HG03342 (cell line): ENCODE measurements around the gene TMEM255B.
"Not testable (repeated sequence)": the region's sequence is repeated elsewhere in the genome, so short reads cannot be mapped to it uniquely, and the experiment has no call there.

Experiments used
- ATAC-seq: cut with Tn5 transposase; IDR thresholded peaks from one replicate; pipeline ENCODE4 v1.9.1; 2021; ENCODE audit warnings: mild to moderate bottlenecking, moderate library complexity; ENCODE audit not compliant: unreplicated experiment

The TMEM255B gene

DNA sequence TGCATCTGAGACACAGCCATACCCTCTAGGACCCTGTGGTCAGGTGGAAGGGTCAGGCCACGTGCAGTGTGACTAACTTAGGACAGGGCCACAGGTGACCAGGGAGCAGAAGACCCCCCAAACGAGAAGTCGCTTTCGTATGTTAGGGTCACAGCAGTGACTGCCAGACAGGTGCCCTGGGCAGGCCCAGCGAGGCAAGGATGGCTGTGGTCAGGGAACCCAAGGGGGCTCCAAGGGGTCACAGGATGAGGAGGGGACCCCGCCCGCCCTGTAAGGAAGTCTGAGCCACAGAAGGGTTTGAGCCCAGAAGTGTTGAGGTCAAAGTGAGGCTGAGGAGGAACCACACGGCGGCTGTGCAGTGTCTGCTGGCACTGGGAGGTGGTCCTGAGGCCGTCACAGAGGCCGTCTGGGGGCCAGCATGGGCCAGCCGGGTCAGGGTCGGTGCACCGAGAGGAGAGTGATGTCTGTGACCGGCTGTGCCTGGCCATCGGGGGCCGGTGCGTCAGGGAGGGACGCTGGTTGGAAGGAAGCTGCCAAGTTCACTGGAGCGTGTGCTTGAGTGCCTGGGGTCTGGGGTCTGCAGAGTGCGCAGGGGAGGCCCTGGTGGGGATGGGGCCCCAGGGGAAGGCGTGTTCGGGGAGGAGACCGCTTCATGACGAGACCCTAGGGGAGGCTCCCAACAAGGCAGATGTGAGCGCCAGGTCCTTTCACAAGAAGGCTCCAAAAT lies 24.8 kb upstream of the TMEM255B start:
- ATAC-seq, result no peak

DNA sequence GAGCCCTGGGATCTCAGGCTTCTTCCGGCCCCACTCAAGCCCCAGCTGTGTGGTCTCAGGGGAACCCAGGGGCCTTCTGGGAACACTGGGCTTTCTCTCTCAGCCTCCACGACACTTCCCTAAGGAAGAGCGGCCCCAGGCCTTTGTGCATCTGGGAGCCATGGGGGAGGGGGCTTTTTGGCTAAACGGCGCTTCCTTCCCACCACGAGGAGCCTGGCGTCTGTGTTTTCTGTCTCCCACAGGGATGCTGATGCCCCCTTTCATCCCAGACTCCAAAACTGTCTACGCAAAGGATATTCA lies 24.2 kb upstream of the TMEM255B start:
- no peak for ATAC-seq

- no peak for ATAC-seq
These were observed 23.8 kb upstream of the TMEM255B start for GRCh38 chr13:113735194-113735593.

- no peak for ATAC-seq
These were observed 23.3 kb upstream of the TMEM255B start for GRCh38 chr13:113735750-113736149.

- ATAC-seq, result no peak
These were observed 22.7 kb upstream of the TMEM255B start for GRCh38 chr13:113736258-113736731.

DNA sequence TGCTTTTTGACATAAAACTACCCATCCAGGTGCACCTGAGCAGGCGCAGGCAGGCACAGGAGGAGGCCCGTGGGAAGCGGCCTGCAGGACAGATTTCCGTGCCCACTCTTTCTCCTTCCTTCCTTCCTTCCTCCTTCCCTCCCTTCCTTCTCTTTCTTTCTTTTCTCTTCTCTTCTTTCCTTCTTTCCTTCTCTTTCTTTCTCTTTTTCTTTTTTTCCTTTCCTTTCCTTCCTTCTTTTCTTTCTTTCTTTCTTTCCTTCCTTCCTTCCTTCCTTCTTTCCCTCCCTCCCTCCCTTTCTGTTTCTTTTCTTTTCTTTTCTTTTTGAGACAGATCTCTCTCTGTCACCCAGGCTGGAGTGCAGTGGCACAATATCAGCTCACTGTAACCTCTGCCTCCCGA lies 21.2 kb upstream of the TMEM255B start:
- no peak for ATAC-seq

GRCh38 chr13:113739527-113740285 lies 19.3 kb upstream of the TMEM255B start:
- ATAC-seq, result no peak

GRCh38 chr13:113740286-113740556 lies 18.8 kb upstream of the TMEM255B start:
- no peak for ATAC-seq

DNA sequence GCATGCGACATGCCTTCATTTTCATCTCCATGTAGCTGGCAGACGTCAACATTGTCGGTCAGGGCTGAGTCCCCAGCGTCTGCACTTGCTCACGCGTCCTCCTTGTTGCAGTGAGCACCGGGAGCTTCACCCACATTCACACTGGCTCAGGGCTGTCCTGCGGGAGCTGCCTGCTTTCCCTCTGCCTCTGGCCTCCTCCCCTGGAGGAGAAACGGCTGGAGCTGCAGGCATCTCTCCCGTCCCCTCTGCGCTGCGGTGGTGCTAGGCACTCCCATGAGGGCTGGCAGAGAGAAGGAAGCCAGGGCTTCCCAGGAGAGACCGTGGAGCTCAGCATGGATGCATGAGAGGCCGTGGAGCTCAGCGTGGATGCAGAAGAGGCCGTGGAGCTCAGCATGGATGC lies 18.4 kb upstream of the TMEM255B start:
- ATAC-seq, result no peak

GRCh38 chr13:113741191-113741668 lies 17.8 kb upstream of the TMEM255B start:
- ATAC-seq, result no peak

DNA sequence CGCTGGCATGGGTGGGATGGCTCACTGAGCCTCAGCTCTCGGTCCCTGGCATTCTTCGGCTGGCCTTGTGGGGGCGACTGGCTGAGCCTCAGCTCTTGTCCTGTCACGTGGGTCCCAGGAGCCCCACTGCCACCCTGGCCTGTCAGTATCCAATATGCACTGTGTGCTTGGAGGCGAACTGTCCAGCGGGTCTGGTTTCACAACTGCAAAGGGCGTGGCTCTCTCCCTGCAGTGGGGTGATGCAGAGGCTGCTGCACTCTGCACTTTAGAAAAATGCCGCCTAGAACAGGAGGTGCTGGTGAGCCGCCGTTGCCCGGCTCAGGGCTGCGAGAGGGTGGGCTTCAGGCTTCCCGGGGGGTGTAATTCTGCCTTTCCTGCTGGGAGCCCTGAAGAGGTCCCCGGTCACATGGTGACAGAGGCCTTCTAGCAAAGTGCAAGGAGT lies 17.0 kb upstream of the TMEM255B start:
- no peak for ATAC-seq

GRCh38 chr13:113742445-113743120 lies 16.4 kb upstream of the TMEM255B start:
- ATAC-seq, result no peak

DNA sequence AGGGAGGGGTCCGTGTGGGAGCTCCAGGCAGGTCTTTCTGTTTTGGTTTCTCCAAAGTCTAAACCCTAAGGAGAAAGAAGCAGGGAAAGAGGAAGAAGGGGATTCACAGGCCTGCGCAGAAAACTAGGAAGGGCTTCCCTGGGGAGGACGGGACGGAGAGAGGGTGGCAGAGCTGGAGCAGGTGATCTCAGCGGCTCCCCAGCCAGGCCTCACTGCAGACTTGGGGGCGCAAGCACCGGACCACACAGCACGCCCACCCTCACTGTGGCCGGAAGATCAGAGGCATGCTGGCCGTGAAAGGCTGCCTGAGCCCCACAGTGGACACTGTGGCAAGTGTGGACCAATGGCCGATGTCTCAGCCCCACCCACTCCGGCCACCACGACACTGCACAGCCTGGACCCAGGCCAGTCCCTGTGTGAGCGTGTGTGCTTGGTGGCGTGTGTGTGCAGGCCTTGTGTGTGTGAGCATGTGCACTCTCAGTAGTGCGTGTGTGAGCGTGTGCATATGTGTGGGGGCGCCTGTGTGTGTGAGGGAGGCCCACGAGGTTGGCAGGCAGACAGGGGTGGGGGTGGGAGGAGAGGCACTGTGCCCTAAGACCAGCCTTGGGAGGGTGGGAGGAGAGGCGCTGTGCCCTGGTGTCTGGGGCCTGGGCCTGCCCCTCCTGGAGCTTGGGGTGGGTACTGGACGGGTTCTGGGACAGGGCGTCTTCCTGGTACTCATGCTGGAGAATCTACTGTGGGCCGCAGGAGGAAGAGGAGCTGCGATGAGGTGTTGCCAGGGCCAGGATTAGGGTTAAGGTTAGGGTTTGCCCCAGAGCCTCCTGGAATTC lies 15.4 kb upstream of the TMEM255B start:
- ATAC-seq, result no peak

GRCh38 chr13:113744197-113745000 lies 14.6 kb upstream of the TMEM255B start:
- no peak for ATAC-seq

DNA sequence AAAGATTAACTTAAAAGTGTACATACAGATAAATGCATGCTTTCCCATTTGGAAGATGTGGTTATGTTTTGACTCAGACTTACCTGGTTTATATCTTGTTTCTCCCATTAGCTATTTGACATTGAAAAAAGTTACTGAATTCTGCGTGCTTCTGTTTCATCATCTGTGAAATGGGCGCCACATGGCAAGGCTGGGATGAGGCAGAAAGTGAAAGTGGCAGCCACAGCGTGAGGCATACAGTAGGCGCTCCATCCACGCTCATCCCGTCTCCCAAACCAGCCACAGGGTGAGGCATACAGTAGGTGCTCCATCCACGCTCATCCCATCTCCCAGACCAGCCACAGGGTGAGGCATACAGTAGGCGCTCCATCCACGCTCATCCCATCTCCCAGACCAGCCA lies 14.0 kb upstream of the TMEM255B start:
- ATAC-seq, result no peak

DNA sequence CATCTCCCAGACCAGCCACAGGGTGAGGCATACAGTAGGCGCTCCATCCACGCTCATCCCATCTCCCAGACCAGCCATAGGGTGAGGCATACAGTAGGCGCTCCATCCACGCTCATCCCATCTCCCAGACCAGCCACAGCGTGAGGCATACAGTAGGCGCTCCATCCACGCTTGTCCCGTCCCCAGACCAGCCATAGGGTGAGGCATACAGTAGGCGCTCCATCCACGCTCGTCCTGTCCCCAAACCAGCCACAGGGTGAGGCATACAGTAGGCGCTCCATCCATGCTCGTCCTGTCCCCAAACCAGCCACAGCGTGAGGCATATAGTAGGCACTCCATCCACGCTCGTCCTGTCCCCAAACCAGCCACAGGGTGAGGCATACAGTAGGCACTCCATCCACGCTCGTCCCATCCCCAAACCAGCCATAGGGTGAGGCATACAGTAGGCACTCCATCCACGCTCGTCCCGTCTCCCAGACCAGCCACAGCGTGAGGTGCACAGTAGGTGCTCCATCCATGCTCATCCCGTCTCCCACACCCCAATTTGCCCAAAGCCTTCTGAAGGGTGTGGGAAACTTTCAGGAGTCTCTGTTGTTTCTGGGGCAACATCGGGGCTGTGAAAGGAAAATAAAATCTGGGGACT lies 13.4 kb upstream of the TMEM255B start:
- not testable (repeated sequence) for ATAC-seq

DNA sequence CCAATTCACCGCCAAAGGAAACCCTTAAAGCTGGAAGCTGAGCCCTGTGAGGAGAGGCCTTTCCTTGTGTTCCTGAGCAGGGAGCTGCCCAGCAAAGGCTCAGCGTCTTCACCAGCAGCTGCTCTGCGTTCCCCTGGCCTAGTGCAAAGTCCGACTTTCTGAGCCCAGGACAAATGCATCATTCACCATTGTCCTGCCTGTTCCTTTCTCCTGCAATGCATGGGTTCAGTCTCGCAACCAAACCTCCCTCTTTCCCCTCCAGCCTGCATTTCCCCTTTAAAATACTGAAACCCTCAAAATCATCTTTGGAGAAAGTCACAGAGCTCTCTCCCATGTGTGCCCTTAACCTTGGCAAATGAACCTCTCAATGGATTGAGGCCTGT lies 12.9 kb upstream of the TMEM255B start:
- no peak for ATAC-seq

DNA sequence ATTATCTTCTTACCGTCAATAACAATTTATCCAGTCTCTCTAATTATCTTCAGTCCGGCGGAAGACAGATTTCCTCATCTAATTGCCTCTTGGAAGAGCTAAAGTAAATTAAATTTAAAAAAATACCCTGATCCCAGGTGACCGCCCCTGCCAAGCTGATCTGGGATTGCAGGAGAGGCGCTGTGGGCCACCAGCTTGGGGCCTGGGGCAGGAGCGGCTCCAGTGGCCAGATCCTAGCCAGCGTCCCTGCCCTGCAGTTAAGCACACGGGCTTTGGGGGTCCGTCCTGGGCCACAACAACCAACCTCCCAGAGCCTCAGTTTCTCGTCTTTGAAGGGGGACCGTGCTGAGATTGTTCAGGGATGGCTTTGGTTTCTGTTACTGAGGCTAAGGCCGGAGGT lies 12.4 kb upstream of the TMEM255B start:
- no peak for ATAC-seq

- no peak for ATAC-seq
These were observed 11.7 kb upstream of the TMEM255B start for GRCh38 chr13:113747291-113747833.
